ENCODE measurements around the gene NRXN3. TPM values are rescaled to one million over a fixed set of nuclear protein-coding genes. Genes with fewer than 3 reads are reported as not detected.

Gene NRXN3
- total and polyA plus RNA-seq, 4 donors = 0.07 to 1.2 (median 0.23) TPM

DNA sequence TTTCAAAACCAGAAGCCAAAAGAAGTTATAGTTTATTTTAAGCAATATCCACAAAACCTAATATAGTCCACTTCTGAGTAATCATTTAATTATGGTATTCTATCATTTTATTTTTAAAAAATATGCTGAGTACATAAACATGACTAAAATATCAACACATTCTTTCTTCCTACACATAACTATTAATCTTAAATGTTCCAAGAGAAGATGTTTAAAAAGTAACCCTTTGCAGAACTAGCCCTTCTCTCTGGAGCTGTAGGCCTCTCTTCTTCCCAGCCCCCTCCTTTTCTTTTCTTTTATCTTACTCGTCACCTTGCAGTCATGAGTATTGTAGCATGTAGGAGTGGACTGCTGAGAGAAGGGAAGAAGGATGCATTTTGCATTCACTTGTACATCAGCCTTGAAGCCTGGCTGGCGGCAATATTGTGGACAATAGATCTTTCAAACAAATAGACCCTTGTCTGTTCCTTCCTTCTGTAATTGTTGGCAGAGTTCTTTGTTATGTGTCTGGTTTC, 941.9 kb downstream of the NRXN3 start:
- H3K9ac ChIP-seq (ENCODE audit: low read depth in 1 of 2, low read length in 2 of 2) = no peak overlapping the region
- 36% methylated on average over 2 of the region's 2 CpGs for WGBS
- H3K27ac ChIP-seq (ENCODE audit: low read depth in 1 of 2, low read length in 2 of 2) = no peak overlapping the region
- no peaks in the 10 kb centered on the region for H3K9me3 ChIP-seq (ENCODE audit: control insufficient read depth in 4 of 4, low read length in 3 of 4)
- no peaks in the 10 kb centered on the region for H3K27me3 ChIP-seq (ENCODE audit: control insufficient read depth in 4 of 4, insufficient read depth in 4 of 4, low read length in 3 of 4)
- no peak overlapping the region for H3K4me3 ChIP-seq (ENCODE audit: low read depth in 1 of 3, low read length in 3 of 3)
- H3K4me1 ChIP-seq (ENCODE audit: control insufficient read depth in 4 of 4, insufficient read depth in 4 of 4, low read length in 3 of 4) = no peaks in the 10 kb centered on the region
- TF ChIP-seq TAF1 (conservative IDR thresholded peaks at IDR 0.05) = no peak
- no peak for TF ChIP-seq SP1 (IDR thresholded peaks at IDR 0.05)
- TF ChIP-seq MAX (IDR thresholded peaks at IDR 0.05) = no peak
- TF ChIP-seq, protein P1, sequence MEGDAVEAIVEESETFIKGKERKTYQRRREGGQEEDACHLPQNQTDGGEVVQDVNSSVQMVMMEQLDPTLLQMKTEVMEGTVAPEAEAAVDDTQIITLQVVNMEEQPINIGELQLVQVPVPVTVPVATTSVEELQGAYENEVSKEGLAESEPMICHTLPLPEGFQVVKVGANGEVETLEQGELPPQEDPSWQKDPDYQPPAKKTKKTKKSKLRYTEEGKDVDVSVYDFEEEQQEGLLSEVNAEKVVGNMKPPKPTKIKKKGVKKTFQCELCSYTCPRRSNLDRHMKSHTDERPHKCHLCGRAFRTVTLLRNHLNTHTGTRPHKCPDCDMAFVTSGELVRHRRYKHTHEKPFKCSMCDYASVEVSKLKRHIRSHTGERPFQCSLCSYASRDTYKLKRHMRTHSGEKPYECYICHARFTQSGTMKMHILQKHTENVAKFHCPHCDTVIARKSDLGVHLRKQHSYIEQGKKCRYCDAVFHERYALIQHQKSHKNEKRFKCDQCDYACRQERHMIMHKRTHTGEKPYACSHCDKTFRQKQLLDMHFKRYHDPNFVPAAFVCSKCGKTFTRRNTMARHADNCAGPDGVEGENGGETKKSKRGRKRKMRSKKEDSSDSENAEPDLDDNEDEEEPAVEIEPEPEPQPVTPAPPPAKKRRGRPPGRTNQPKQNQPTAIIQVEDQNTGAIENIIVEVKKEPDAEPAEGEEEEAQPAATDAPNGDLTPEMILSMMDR (IDR thresholded peaks at IDR 0.05; ENCODE audit: low read depth, low read length, missing input control) = no peak
- no peak for TF ChIP-seq FOXA2 (IDR thresholded peaks at IDR 0.05)
- no peak for TF ChIP-seq RXRA (IDR thresholded peaks at IDR 0.05)
- TF ChIP-seq, protein P2, sequence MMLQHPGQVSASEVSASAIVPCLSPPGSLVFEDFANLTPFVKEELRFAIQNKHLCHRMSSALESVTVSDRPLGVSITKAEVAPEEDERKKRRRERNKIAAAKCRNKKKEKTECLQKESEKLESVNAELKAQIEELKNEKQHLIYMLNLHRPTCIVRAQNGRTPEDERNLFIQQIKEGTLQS (IDR thresholded peaks at IDR 0.05) = no peak
- TF ChIP-seq YY1 (IDR thresholded peaks at IDR 0.05) = no peak
- TF ChIP-seq GABPA (IDR thresholded peaks at IDR 0.05 in 1 of 2, conservative IDR thresholded peaks at IDR 0.05 in 1 of 2) = no peak
- no peak for TF ChIP-seq NR2F2 (IDR thresholded peaks at IDR 0.05)
- no peak for TF ChIP-seq EGR1 (IDR thresholded peaks at IDR 0.05; ENCODE audit: low read depth in 2 of 2)
- no peak for TF ChIP-seq ZBTB33 (IDR thresholded peaks at IDR 0.05)
- TF ChIP-seq FOXA1 (IDR thresholded peaks at IDR 0.05) = no peak
- TF ChIP-seq REST (IDR thresholded peaks at IDR 0.05) = no peak
- TF ChIP-seq HNF4G (IDR thresholded peaks at IDR 0.05) = no peak
- TF ChIP-seq HNF4A (conservative IDR thresholded peaks at IDR 0.05) = no peak
- no peak for TF ChIP-seq RAD21 (IDR thresholded peaks at IDR 0.05)
- TF ChIP-seq JUND (IDR thresholded peaks at IDR 0.05) = no peak
- no peak for DNase-seq (ENCODE audit: low spot score)
- no peaks in the 10 kb centered on the region for H3K36me3 ChIP-seq (ENCODE audit: control insufficient read depth in 4 of 4, insufficient read depth in 3 of 4, low read depth in 1 of 4, low read length in 3 of 4)
